SK-N-SH (cell line): ENCODE measurements around the gene IFNAR1.

Source experiments
- CTCF ChIP-seq: fragments of 200-600 bp; sonication (generic); IDR thresholded peaks from 2 replicates; pipeline ENCODE4 v1.6.1; 2017; ENCODE audit warnings: antibody characterized with exemption, mild to moderate bottlenecking, moderate library complexity
- EP300 ChIP-seq, 2 experiments: IDR thresholded peaks; 2 replicates each; pipeline versions ENCODE4 v1.4.0 to v1.6.1; 2012; ENCODE audit warnings: borderline replicate concordance in 1 of 2, low read depth in 1 of 2, low read length in 1 of 2
- EZH2phosphoT487 ChIP-seq: fragments of 200-600 bp; sonication (generic); IDR thresholded peaks from 2 replicates; pipeline ENCODE4 v1.6.1; 2017; ENCODE audit warnings: low read depth, mixed run types, mild to moderate bottlenecking, antibody characterized with exemption, moderate library complexity, borderline replicate concordance
- FOXM1 ChIP-seq: IDR thresholded peaks from 2 replicates; pipeline ENCODE4 v1.4.0; 2012; ENCODE audit warnings: low read depth, mild to moderate bottlenecking
- NFIC ChIP-seq: IDR thresholded peaks from 2 replicates; pipeline ENCODE4 v1.4.0; 2012; ENCODE audit warnings: borderline replicate concordance
- NRF1 ChIP-seq: IDR thresholded peaks from 2 replicates; pipeline ENCODE4 v1.6.1; 2012; ENCODE audit warnings: low read depth, mild to moderate bottlenecking, low read length
- RAD21 ChIP-seq: IDR thresholded peaks from 2 replicates; pipeline ENCODE4 v1.6.1; 2012; ENCODE audit warnings: mild to moderate bottlenecking, low read length
- RCOR1 ChIP-seq: fragments of 150-350 bp; IDR thresholded peaks from 2 replicates; pipeline ENCODE4 v1.6.1; 2017; ENCODE audit warnings: antibody characterized with exemption, low read length
- SMC3 ChIP-seq: IDR thresholded peaks from 2 replicates; pipeline ENCODE4 v1.6.1; 2012; ENCODE audit warnings: low read depth, low read length, improper control_type of control experiment
- TAF1 ChIP-seq: IDR thresholded peaks from 2 replicates; pipeline ENCODE4 v1.6.1; 2012; ENCODE audit warnings: low read depth, mild to moderate bottlenecking, low read length, moderate library complexity, borderline replicate concordance

DNA sequence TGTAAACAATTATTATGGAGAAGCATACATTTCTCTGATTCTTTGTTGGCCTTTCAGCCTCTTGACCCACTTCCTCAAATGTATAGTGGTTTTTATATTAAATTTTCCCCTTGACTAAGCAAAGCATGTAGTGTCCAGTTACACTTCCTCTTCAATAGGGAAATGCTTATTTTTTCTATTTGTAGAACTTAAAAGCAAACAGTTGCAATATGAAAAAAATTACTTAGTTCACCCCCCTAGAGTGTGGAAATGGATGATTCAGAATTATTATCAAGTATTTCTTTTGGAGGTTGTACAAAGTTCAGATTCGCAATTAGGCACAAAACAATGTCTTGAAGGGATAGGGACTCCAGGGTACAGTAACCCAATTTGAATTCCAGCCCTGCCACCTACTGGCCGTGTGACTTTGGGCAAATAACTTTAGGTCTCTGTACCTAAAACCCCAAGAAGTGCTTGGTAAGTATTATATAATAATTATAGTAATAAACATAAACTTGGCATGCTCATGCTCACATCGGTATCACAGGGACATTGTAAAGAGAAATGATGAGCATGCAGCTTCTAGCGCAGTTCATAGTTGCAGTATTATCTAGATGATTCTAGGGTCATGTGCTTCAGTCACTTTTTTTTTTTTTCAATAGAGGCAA, 49.8 kb downstream of the IFNAR1 start:
- no peak for TF ChIP-seq NRF1
- no peak for TF ChIP-seq NFIC
- peak; percentile 64 for TF ChIP-seq CTCF
- no peak for TF ChIP-seq EP300 (IDR thresholded peaks at IDR 0.05; ENCODE audit: borderline replicate concordance in 1 of 2, low read depth in 1 of 2, low read length in 1 of 2)
- no peak for TF ChIP-seq EZH2phosphoT487
- TF ChIP-seq RCOR1 = no peak
- no peak for TF ChIP-seq TAF1
- peak; percentile 49 for TF ChIP-seq SMC3
- TF ChIP-seq RAD21 = peak; percentile 73
- TF ChIP-seq FOXM1 = no peak
